ENCODE measurements around the gene PGM2.

The PGM2 gene

GRCh38 chr4:37902738-37903693, 76.5 kb downstream of the PGM2 start:
- DNase-seq (ENCODE audit: low read depth in 2 of 2): no peak

GRCh38 chr4:37903901-37904300, 77.4 kb downstream of the PGM2 start:
- no peak for DNase-seq (ENCODE audit: low read depth in 2 of 2)

GRCh38 chr4:37904824-37905223, 78.3 kb downstream of the PGM2 start:
- DNase-seq (ENCODE audit: low read depth in 2 of 2): no peak

- no peak for DNase-seq (ENCODE audit: low read depth in 2 of 2)
Observed at GRCh38 chr4:37905533-37906169, 79.2 kb downstream of the PGM2 start.

GRCh38 chr4:37908488-37909331, 82.2 kb downstream of the PGM2 start:
- DNase-seq (ENCODE audit: low read depth in 2 of 2): no peak

- DNase-seq (ENCODE audit: low read depth in 2 of 2): no peak
Observed at GRCh38 chr4:37909332-37910090, 83.0 kb downstream of the PGM2 start.

GRCh38 chr4:37910091-37910486, 83.6 kb downstream of the PGM2 start:
- DNase-seq (ENCODE audit: low read depth in 2 of 2): no peak

Data from stimulated activated CD4-positive, alpha-beta T cell treated with anti-CD3 and anti-CD28 coated beads, Interleukin-12 subunit alpha, Interleukin-12 subunit beta, amount 100 ng/mL, for 24 hours (primary cell).